ENCODE results near the gene LRRC4B. TPM values are rescaled to one million over a fixed set of nuclear protein-coding genes. Genes with fewer than 3 reads are reported as not detected.
"Not testable (repeated sequence)": the region's sequence is repeated elsewhere in the genome, so short reads cannot be mapped to it uniquely, and the experiment has no call there.

Gene LRRC4B
- total RNA-seq, 4 donors from 2014 or later = 0.24 to 1.0 (median 0.81) TPM

DNA sequence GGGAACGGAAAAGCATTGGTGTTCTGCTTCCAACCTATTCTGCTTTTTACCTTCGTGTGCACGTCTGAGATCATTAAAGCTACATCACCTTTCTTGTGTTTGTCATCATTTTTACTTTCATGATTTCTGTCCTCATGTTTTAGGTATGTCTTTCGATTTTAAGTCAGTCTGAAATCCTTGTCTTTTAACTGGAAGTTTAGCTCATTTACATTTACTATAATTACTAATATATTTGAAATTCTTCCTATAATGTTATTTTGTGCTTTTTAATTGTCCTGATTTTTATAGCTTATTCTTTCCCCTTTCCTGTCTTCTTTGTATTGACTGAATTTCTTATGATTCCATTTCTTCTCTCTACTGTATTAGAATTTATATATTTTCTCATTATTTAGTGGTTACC is 35.3 kb downstream of the LRRC4B start:
- WGBS = 89% methylated on average over 4 of the region's 4 CpGs
- H3K4me3 ChIP-seq = no peak overlapping the region
- TF ChIP-seq, protein P1, sequence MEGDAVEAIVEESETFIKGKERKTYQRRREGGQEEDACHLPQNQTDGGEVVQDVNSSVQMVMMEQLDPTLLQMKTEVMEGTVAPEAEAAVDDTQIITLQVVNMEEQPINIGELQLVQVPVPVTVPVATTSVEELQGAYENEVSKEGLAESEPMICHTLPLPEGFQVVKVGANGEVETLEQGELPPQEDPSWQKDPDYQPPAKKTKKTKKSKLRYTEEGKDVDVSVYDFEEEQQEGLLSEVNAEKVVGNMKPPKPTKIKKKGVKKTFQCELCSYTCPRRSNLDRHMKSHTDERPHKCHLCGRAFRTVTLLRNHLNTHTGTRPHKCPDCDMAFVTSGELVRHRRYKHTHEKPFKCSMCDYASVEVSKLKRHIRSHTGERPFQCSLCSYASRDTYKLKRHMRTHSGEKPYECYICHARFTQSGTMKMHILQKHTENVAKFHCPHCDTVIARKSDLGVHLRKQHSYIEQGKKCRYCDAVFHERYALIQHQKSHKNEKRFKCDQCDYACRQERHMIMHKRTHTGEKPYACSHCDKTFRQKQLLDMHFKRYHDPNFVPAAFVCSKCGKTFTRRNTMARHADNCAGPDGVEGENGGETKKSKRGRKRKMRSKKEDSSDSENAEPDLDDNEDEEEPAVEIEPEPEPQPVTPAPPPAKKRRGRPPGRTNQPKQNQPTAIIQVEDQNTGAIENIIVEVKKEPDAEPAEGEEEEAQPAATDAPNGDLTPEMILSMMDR (IDR thresholded peaks at IDR 0.05) = no peak
- no peak for TF ChIP-seq POLR2A (IDR thresholded peaks at IDR 0.05)
- no peak for TF ChIP-seq EP300 (IDR thresholded peaks at IDR 0.05)
- TF ChIP-seq POLR2AphosphoS5 (IDR thresholded peaks at IDR 0.05) = no peak
- H3K36me3 ChIP-seq = no peaks in the 10 kb centered on the region
- peaks cover 7% of the 10 kb centered on the region for H3K9me3 ChIP-seq
- no peak for DNase-seq (ENCODE audit: low spot score in 2 of 2)
- H3K27me3 ChIP-seq = peaks cover 56% of the 10 kb centered on the region
- H3K4me1 ChIP-seq = no peaks in the 10 kb centered on the region
- no peak overlapping the region for H3K27ac ChIP-seq

GRCh38 chr19:50531171-50531612 is 37.0 kb downstream of the LRRC4B start:
- no peaks in the 10 kb centered on the region for H3K36me3 ChIP-seq
- H3K27me3 ChIP-seq = peaks cover 48% of the 10 kb centered on the region
- TF ChIP-seq, protein P1 (IDR thresholded peaks at IDR 0.05) = no peak
- TF ChIP-seq POLR2AphosphoS5 (IDR thresholded peaks at IDR 0.05) = no peak
- no peak for TF ChIP-seq EP300 (IDR thresholded peaks at IDR 0.05)
- no peak for TF ChIP-seq POLR2A (IDR thresholded peaks at IDR 0.05)
- no peak overlapping the region for H3K27ac ChIP-seq
- WGBS = no CpG with 5 or more reads among the region's 14 CpGs
- DNase-seq (ENCODE audit: low spot score in 2 of 2) = no peak
- peaks cover 7% of the 10 kb centered on the region for H3K9me3 ChIP-seq
- H3K4me3 ChIP-seq = no peak overlapping the region
- no peaks in the 10 kb centered on the region for H3K4me1 ChIP-seq

GRCh38 chr19:50528052-50528451 is 40.2 kb downstream of the LRRC4B start:
- not testable (repeated sequence) for H3K4me3 ChIP-seq; H3K4me1 ChIP-seq; H3K9me3 ChIP-seq; H3K36me3 ChIP-seq; DNase-seq (ENCODE audit: low spot score in 2 of 2); H3K27ac ChIP-seq
- peaks cover 52% of the 10 kb centered on the region for H3K27me3 ChIP-seq
- WGBS = 94% methylated on average over 3 of the region's 3 CpGs

DNA sequence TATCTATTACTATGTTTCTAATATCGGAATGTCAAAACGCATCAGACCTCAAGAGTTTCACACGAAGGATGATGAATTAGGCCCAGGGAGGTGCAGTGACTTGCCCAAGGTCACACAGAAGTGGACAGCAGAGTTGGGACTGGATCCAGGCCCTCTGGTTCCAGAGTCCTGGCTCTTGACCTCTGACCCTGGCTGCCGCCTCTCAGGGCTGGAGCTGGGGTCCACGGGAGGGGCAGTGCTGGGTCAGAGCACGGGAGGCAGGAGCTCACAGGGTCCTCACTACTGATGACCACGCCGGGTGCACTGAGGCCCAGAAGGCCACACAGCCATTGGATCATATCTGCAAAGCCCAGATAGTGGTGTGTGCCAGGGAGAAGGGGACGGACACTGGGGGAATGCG is 45.4 kb downstream of the LRRC4B start:
- Histone ChIP-seq H3K4me3 (no peak overlapping the region), H3K27ac (no peak overlapping the region), H3K27me3 (peaks cover 9% of the 10 kb centered on the region), H3K36me3 (no peaks in the 10 kb centered on the region), H3K9me3 (no peaks in the 10 kb centered on the region), H3K4me1 (no peaks in the 10 kb centered on the region)
- TF ChIP-seq POLR2A (IDR thresholded peaks at IDR 0.05) = no peak
- TF ChIP-seq POLR2AphosphoS5 (IDR thresholded peaks at IDR 0.05) = no peak
- TF ChIP-seq EP300 (IDR thresholded peaks at IDR 0.05) = no peak
- no peak for DNase-seq (ENCODE audit: low spot score in 2 of 2)
- WGBS = 90% methylated on average over 10 of the region's 10 CpGs

DNA sequence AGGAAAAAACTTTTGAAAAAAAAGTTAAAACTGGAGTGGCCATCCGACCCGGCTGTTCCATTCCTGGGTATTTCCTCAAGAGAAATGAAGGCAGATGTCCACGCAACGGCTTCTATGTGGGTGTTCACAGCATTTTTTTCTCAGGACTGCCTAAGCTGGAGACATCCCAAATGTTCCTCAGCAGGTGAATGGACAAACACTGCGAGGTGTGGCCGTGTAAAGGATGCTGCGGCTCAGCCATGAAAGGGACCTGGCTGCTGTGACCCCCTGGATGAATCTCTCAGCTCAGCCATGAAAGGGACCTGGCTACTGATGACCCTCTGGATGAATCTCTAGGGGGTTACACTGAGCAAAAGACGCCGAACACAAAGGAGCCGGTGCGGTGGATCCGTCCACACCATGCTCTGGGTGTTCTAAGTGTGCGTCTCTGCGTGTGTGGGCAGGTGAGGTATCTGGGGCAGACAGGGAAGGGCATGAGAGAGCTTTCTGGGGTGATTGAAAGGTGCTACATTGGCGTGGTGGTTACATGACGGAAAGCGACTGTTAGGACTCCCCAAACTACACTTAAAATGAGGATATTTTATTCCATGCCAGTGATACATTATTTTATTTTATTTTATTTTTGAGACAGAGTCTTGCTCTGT is 47.3 kb downstream of the LRRC4B start:
- Histone ChIP-seq H3K4me1 (no peaks in the 10 kb centered on the region), H3K27me3 (peaks cover 5% of the 10 kb centered on the region), H3K36me3 (no peaks in the 10 kb centered on the region), H3K27ac (no peak overlapping the region), H3K4me3 (no peak overlapping the region), H3K9me3 (no peaks in the 10 kb centered on the region)
- DNase-seq (ENCODE audit: low spot score in 2 of 2) = peak in 1 of 2 donors; percentile 48
- TF ChIP-seq EP300 (IDR thresholded peaks at IDR 0.05) (no peak), POLR2AphosphoS5 (IDR thresholded peaks at IDR 0.05) (no peak), POLR2A (IDR thresholded peaks at IDR 0.05) (no peak)
- TF ChIP-seq, protein P1 (IDR thresholded peaks at IDR 0.05) = no peak
- 79% methylated on average over 14 of the region's 17 CpGs for WGBS

DNA sequence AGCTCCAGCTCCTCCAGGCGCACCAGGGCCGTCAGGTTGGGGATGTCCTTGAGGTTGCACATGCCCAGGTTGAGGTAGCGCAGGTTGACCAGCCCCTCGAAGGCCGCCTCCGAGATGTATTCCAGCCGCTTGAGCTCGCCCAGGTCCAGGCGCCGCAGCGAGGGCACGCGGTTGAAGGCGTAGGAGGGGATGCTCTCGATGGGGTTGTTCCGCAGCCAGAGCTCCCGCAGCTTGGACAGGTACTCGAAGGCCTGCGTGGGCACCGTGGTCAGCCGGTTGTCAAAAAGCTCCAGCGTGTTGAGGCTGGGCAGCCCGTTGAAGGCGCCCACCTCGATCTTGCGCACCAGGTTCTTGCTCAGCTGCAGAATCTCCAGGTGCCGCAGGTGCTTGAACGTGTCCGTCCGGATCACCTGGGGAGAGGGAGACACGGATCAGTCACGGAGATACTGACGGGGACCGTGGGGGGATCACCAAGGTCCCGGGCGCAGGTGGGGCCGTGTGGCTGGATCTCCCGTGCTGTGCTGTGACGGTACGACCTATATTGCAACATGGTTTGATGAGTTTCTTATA is 49.1 kb downstream of the LRRC4B start:
- no peak for TF ChIP-seq EP300 (IDR thresholded peaks at IDR 0.05)
- no peak for TF ChIP-seq POLR2AphosphoS5 (IDR thresholded peaks at IDR 0.05)
- no peak for TF ChIP-seq POLR2A (IDR thresholded peaks at IDR 0.05)
- TF ChIP-seq, protein P1 (IDR thresholded peaks at IDR 0.05) = no peak
- Histone ChIP-seq H3K4me3 (no peak overlapping the region), H3K36me3 (no peaks in the 10 kb centered on the region), H3K27me3 (no peaks in the 10 kb centered on the region), H3K27ac (no peak overlapping the region), H3K4me1 (no peaks in the 10 kb centered on the region), H3K9me3 (no peaks in the 10 kb centered on the region)
- 100% methylated on average over 23 of the region's 40 CpGs for WGBS
- peak in 1 of 2 donors; percentile 75 for DNase-seq (ENCODE audit: low spot score in 2 of 2)
